ENCODE data around the gene CFAP410. TPM values are rescaled to one million over a fixed set of nuclear protein-coding genes. Genes with fewer than 3 reads are reported as not detected.

The CFAP410 gene
- total and polyA plus RNA-seq, 2 of the 13 experiments (the other 11 are each of a cell fraction or from before 2014, with no cell fraction given): 8.0 to 20.1 TPM

DNA sequence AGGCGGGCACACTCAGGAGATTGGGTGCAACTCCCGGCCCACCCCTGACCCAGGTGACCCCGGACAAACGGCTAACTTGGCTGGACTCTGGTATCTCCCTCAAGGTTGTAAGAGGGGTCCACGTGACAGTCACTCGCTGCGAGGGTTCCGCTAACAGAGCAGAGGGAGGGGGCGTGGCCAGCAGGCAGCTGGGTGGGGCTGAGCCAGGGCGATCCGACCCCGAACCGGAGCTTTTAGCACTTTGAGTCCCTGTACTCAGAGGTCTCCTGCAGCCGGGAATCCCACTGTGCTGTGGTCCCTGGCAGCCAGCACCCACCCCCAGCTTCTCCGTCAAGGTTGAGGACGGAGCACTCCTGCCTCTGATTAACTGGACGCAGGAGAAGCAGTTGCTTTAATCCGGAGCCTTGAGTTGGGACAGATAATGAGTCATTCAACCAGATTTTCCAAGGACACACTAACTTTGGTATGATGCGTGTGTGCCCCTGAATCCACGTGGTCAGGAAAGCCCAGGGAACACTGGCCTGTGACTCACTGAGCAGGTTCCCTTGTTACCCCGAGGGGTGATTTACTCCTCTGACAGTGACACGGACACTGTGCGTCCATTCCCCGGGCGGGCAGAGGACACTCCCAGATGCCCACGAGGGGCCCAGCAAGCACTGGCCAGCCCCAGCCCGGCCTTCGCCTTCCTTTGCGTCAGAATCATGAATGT, 31.0 kb upstream of the CFAP410 start (continued):
- no peak for TF ChIP-seq NR0B2 (CRISPR knock-in tag; IDR thresholded peaks at IDR 0.05)
- TF ChIP-seq, protein P1, sequence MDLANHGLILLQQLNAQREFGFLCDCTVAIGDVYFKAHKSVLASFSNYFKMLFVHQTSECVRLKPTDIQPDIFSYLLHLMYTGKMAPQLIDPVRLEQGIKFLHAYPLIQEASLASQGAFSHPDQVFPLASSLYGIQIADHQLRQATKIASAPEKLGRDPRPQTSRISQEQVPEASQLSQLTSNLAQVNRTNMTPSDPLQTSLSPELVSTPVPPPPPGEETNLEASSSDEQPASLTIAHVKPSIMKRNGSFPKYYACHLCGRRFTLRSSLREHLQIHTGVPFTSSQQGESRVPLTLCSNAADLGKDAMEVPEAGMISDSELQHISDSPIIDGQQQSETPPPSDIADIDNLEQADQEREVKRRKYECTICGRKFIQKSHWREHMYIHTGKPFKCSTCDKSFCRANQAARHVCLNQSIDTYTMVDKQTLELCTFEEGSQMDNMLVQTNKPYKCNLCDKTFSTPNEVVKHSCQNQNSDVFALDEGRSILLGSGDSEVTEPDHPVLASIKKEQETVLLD (CRISPR knock-in tag; IDR thresholded peaks at IDR 0.05; ENCODE audit: low read depth): no peak
- no peak for TF ChIP-seq ZMAT3 (CRISPR knock-in tag; conservative IDR thresholded peaks at IDR 0.05)
- TF ChIP-seq, protein P2, sequence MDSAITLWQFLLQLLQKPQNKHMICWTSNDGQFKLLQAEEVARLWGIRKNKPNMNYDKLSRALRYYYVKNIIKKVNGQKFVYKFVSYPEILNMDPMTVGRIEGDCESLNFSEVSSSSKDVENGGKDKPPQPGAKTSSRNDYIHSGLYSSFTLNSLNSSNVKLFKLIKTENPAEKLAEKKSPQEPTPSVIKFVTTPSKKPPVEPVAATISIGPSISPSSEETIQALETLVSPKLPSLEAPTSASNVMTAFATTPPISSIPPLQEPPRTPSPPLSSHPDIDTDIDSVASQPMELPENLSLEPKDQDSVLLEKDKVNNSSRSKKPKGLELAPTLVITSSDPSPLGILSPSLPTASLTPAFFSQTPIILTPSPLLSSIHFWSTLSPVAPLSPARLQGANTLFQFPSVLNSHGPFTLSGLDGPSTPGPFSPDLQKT (CRISPR knock-in tag; IDR thresholded peaks at IDR 0.05; ENCODE audit: borderline replicate concordance): no peak
- TF ChIP-seq TGIF2 (CRISPR knock-in tag; IDR thresholded peaks at IDR 0.05): no peak; the same call in 1 of the 2 replicates
- peak; percentile 94 for TF ChIP-seq FOSL2 (CRISPR knock-in tag; IDR thresholded peaks at IDR 0.05)
- TF ChIP-seq THAP7 (CRISPR knock-in tag; IDR thresholded peaks at IDR 0.05): no peak
- no peak for TF ChIP-seq ZNF296 (CRISPR knock-in tag; conservative IDR thresholded peaks at IDR 0.05)
- no peak for TF ChIP-seq HNRNPL (IDR thresholded peaks at IDR 0.05; ENCODE audit: low read depth, low read length)
- no peak for TF ChIP-seq ZNF569 (CRISPR knock-in tag; IDR thresholded peaks at IDR 0.05; ENCODE audit: borderline replicate concordance)
- peak; percentile 78 for TF ChIP-seq SAP130 (CRISPR knock-in tag; IDR thresholded peaks at IDR 0.05; ENCODE audit: low read depth)
- no peak for TF ChIP-seq RAD21 (CRISPR knock-in tag; IDR thresholded peaks at IDR 0.05)
- TF ChIP-seq, protein P3, sequence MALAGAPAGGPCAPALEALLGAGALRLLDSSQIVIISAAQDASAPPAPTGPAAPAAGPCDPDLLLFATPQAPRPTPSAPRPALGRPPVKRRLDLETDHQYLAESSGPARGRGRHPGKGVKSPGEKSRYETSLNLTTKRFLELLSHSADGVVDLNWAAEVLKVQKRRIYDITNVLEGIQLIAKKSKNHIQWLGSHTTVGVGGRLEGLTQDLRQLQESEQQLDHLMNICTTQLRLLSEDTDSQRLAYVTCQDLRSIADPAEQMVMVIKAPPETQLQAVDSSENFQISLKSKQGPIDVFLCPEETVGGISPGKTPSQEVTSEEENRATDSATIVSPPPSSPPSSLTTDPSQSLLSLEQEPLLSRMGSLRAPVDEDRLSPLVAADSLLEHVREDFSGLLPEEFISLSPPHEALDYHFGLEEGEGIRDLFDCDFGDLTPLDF (CRISPR knock-in tag; IDR thresholded peaks at IDR 0.05): no peak
- no peak; the same call in 1 of the 2 replicates for TF ChIP-seq KDM5B (CRISPR knock-in tag; IDR thresholded peaks at IDR 0.05; ENCODE audit: borderline replicate concordance)
- TF ChIP-seq SMARCE1 (IDR thresholded peaks at IDR 0.05; ENCODE audit: borderline replicate concordance): no peak
- TF ChIP-seq BCL3 (CRISPR knock-in tag; IDR thresholded peaks at IDR 0.05): no peak
- no peak for TF ChIP-seq ZNF773 (CRISPR knock-in tag; IDR thresholded peaks at IDR 0.05; ENCODE audit: borderline replicate concordance)
- no peak for TF ChIP-seq ELF4 (CRISPR knock-in tag; IDR thresholded peaks at IDR 0.05; ENCODE audit: borderline replicate concordance)
- TF ChIP-seq ZNF549 (CRISPR knock-in tag; IDR thresholded peaks at IDR 0.05): no peak
- TF ChIP-seq RXRA (CRISPR knock-in tag; IDR thresholded peaks at IDR 0.05): no peak; the same call in 1 of the 2 replicates
- TF ChIP-seq MAFK (conservative IDR thresholded peaks at IDR 0.05 in 1 of 2, IDR thresholded peaks at IDR 0.05 in 1 of 2; ENCODE audit: low read length in 2 of 2): no peak
- TF ChIP-seq CCAR2 (optimal IDR thresholded peaks at IDR 0.05; ENCODE audit: low read depth, low read length): no peak
- TF ChIP-seq ZBTB3 (CRISPR knock-in tag; IDR thresholded peaks at IDR 0.05; ENCODE audit: borderline replicate concordance, low read depth): no peak
- 0 out of 2 replicates have a peak, but pooled peaks have one; percentile 16 for TF ChIP-seq ZNF558 (CRISPR knock-in tag; IDR thresholded peaks at IDR 0.05; ENCODE audit: borderline replicate concordance)
